ENCODE data around the gene CCL3. TPM values are rescaled to one million over a fixed set of nuclear protein-coding genes. Genes with fewer than 3 reads are reported as not detected.

The CCL3 gene
- polyA plus RNA-seq, 3 donors: 161 to 328 (median 190) TPM

GRCh38 chr17:36060816-36061215 lies 29.1 kb downstream of the CCL3 start:
- Mint-ChIP-seq H3K9me3 (no peaks in the 10 kb centered on the region), H3K4me1 (peaks cover 14% of the 10 kb centered on the region)
- no peaks in the 10 kb centered on the region for H3K4me1 ChIP-seq (ENCODE audit: control insufficient read depth in 1 of 2, insufficient read depth in 2 of 2, low read length in 2 of 2)

GRCh38 chr17:36059406-36059805 lies 30.5 kb downstream of the CCL3 start:
- H3K27ac Mint-ChIP-seq: no peak overlapping the region
- no peak overlapping the region for H3K9ac ChIP-seq (ENCODE audit: insufficient read depth, low read length, poor library complexity, severe bottlenecking)
- no peak overlapping the region for H3K4me2 ChIP-seq (replicated peaks; ENCODE audit: extremely low read depth, low read length, poor library complexity, severe bottlenecking)
- peaks cover 20% of the 10 kb centered on the region for H3K4me1 Mint-ChIP-seq
- H3K27ac ChIP-seq (ENCODE audit: low read depth in 1 of 2, low read length in 2 of 2): no peak overlapping the region
- no peaks in the 10 kb centered on the region for H3K9me3 ChIP-seq (replicated peaks in 1 of 2; ENCODE audit: control insufficient read depth in 1 of 2, insufficient read depth in 1 of 2, low read length in 2 of 2)
- H3K9me3 Mint-ChIP-seq: no peaks in the 10 kb centered on the region
- peak in 2 of 3 donors; percentile 4 to 45 for DNase-seq
- no peak overlapping the region for H3K4me3 ChIP-seq (replicated peaks in 1 of 3; ENCODE audit: low read depth in 2 of 3, low read length in 3 of 3)
- H3K4me3 Mint-ChIP-seq: no peak overlapping the region
- no peaks in the 10 kb centered on the region for H3K36me3 Mint-ChIP-seq
- H4K20me1 ChIP-seq (ENCODE audit: insufficient read depth, low read length): no peaks in the 10 kb centered on the region
- no peaks in the 10 kb centered on the region for H3K4me1 ChIP-seq (ENCODE audit: control insufficient read depth in 1 of 2, insufficient read depth in 2 of 2, low read length in 2 of 2)
- H3K79me2 ChIP-seq (ENCODE audit: insufficient read depth, low read length): no peaks in the 10 kb centered on the region
- H3K27me3 ChIP-seq (ENCODE audit: control insufficient read depth in 2 of 2, insufficient read depth in 2 of 2, low read length in 2 of 2): no peaks in the 10 kb centered on the region
- H3K36me3 ChIP-seq (replicated peaks in 1 of 2; ENCODE audit: control insufficient read depth in 1 of 2, insufficient read depth in 2 of 2, low read length in 2 of 2): no peaks in the 10 kb centered on the region
- no peak overlapping the region for H2AFZ ChIP-seq (ENCODE audit: insufficient read depth, low read depth, low read length, poor library complexity, severe bottlenecking)
- intact Hi-C loops (cut with micrococcal nuclease): no loop called here
- no peak for TF ChIP-seq CTCF (IDR thresholded peaks at IDR 0.05)
- H3K27me3 Mint-ChIP-seq (ENCODE audit: low read depth in 3 of 3): peaks cover 0 to 7% (median 1%) of the 10 kb centered on the region in 3 donors
- 93% methylated on average over 3 of the region's 7 CpGs for WGBS (ENCODE audit: insufficient coverage)

More at GRCh38 chr17:36060816-36061215, 29.1 kb downstream of the CCL3 start:
- Histone ChIP-seq H3K4me3 (replicated peaks in 1 of 3; ENCODE audit: low read depth in 2 of 3, low read length in 3 of 3) (no peak overlapping the region), H3K9ac (ENCODE audit: insufficient read depth, low read length, poor library complexity, severe bottlenecking) (no peak overlapping the region), H3K27ac (ENCODE audit: low read depth in 1 of 2, low read length in 2 of 2) (no peak overlapping the region), H3K27me3 (ENCODE audit: control insufficient read depth in 2 of 2, insufficient read depth in 2 of 2, low read length in 2 of 2) (no peaks in the 10 kb centered on the region), H3K36me3 (replicated peaks in 1 of 2; ENCODE audit: control insufficient read depth in 1 of 2, insufficient read depth in 2 of 2, low read length in 2 of 2) (no peaks in the 10 kb centered on the region), H2AFZ (ENCODE audit: insufficient read depth, low read depth, low read length, poor library complexity, severe bottlenecking) (no peak overlapping the region), H3K9me3 (replicated peaks in 1 of 2; ENCODE audit: control insufficient read depth in 1 of 2, insufficient read depth in 1 of 2, low read length in 2 of 2) (no peaks in the 10 kb centered on the region), H4K20me1 (ENCODE audit: insufficient read depth, low read length) (no peaks in the 10 kb centered on the region), H3K79me2 (ENCODE audit: insufficient read depth, low read length) (no peaks in the 10 kb centered on the region), H3K4me2 (replicated peaks; ENCODE audit: extremely low read depth, low read length, poor library complexity, severe bottlenecking) (no peak overlapping the region)
- H3K27me3 Mint-ChIP-seq (ENCODE audit: low read depth in 3 of 3): peaks cover 1 to 6% (median 2%) of the 10 kb centered on the region in 3 donors
- no peak overlapping the region for H3K27ac Mint-ChIP-seq
- no peak overlapping the region for H3K4me3 Mint-ChIP-seq
- no peak for TF ChIP-seq CTCF (IDR thresholded peaks at IDR 0.05)
- no peak for DNase-seq
- intact Hi-C loops (cut with micrococcal nuclease): loop anchor here in 1 of 2 donors (10.0 kb wide), 1 partner anchor 76 kb away; the partner anchor contains the start of genes CCL14 and CCL16
- no CpG with 5 or more reads among the region's 2 CpGs for WGBS (ENCODE audit: insufficient coverage)
- no peaks in the 10 kb centered on the region for H3K36me3 Mint-ChIP-seq
